Stomach (tissue), 9 donors: ENCODE data around the gene LRRC37A3. TPM values are rescaled to one million over a fixed set of nuclear protein-coding genes. Genes with fewer than 3 reads are reported as not detected.
A peak's percentile ranks its signal among the peaks of the same experiment; 100 is the strongest.
"Not testable (repeated sequence)": the region's sequence is repeated elsewhere in the genome, so short reads cannot be mapped to it uniquely, and the experiment has no call there.

Experiments
- DNase-seq, 2 donors: peaks; one replicate each; pipeline versions ENCODE4 v3.0.0 to v3.0.0-alpha.2; 2013 to 2019
- H3K27ac ChIP-seq, 5 donors: fragments of 200-600 bp in 4 of 5; sonication (generic) in 4 of 5; one replicate each; pipeline ENCODE4 v1.5.1; 2013 to 2019; ENCODE audit warnings: mild to moderate bottlenecking in 1 of 5, moderate library complexity in 1 of 5
- H3K27me3 ChIP-seq, 3 donors: fragments of 200-600 bp; sonication (generic); one replicate each; pipeline ENCODE4 v1.5.1; 2017 to 2019; ENCODE audit warnings: mixed run types in 1 of 3
- H3K36me3 ChIP-seq, 4 donors: fragments of 200-600 bp; sonication (generic); 1 replicate in 3 of 4; 2 replicates in 1 of 4; pipeline ENCODE4 v1.5.1; 2016 to 2019
- H3K4me1 ChIP-seq, 4 donors: fragments of 200-600 bp; sonication (generic); one replicate each; pipeline ENCODE4 v1.5.1; 2016 to 2019
- H3K4me3 ChIP-seq, 4 donors: fragments of 200-600 bp; sonication (generic) in 3 of 4; one replicate each; pipeline ENCODE4 v1.5.1; 2016 to 2019; ENCODE audit warnings: mild to moderate bottlenecking in 1 of 4
- H3K9me3 ChIP-seq, 4 donors: fragments of 200-600 bp; sonication (generic); one replicate each; pipeline ENCODE4 v1.5.1; 2016 to 2019
- EP300 ChIP-seq: sonication (generic); formaldehyde crosslinking; IDR thresholded peaks from one replicate; pipeline ENCODE4 v1.6.1; 2017; ENCODE audit warnings: antibody characterized with exemption
- POLR2A ChIP-seq, 4 donors: fragments of 450-650 bp; IDR thresholded peaks; one replicate each; pipeline ENCODE4 v1.6.1; 2016; ENCODE audit warnings: antibody characterized with exemption in 4 of 4, control low read depth in 2 of 4, mild to moderate bottlenecking in 1 of 4, moderate library complexity in 1 of 4
- POLR2AphosphoS5 ChIP-seq, 3 donors: sonication (generic); formaldehyde crosslinking; IDR thresholded peaks; one replicate each; pipeline ENCODE4 v1.6.1; 2016; ENCODE audit warnings: antibody characterized with exemption in 3 of 3
- WGBS, 5 donors: extraction: QIAGEN DNeasy Blood & Tissue Kit in 3 of 5; methylation state at CpG; one replicate each; pipeline versions ENCODE4 v1.1.5 to v1.1.7; 2013 to 2018; 5-methylcytosine and 5-hydroxymethylcytosine counted together
- intact Hi-C: fragments of 100-400 bp; cut with DNase I; formaldehyde crosslinking; loops from one replicate; pipeline ENCODE4 v1.15.1; 2023; ENCODE audit warnings: low total_unique reads
- polyA plus RNA-seq, 3 donors: library from polyadenylated mRNA; stranded (reverse); fragments of 200-250 nt; gene quantifications; one replicate each; pipeline ENCODE4 v1.2.3, GENCODE V29; 2013
- total RNA-seq, 5 donors: library from RNA; depleted of rRNA; stranded (reverse); fragments of >200 nt; gene quantifications; one replicate each; pipeline versions ENCODE4 v1.1.0 to v1.2.3, GENCODE V29; 2014 to 2016
- TF ChIP-seq, protein P1 (sequence below), 7 experiments: fragments of 450-650 bp in 4 of 7; fragments of 200-600 bp in 3 of 7; sonication (generic) in 3 of 7; IDR thresholded peaks; one replicate each; pipeline ENCODE4 v1.5.1; 2016 to 2019; ENCODE audit warnings: antibody characterized with exemption in 7 of 7, control low read depth in 2 of 7, mild to moderate bottlenecking in 1 of 7
- donor health status: healthy with polysubstance abuse.
- donor health status: Bipolar disorder and iron deficiency.
- donor health status: healthy.

Gene LRRC37A3
- total and polyA plus RNA-seq, 8 donors: 1.6 to 19.6 (median 3.9) TPM

DNA sequence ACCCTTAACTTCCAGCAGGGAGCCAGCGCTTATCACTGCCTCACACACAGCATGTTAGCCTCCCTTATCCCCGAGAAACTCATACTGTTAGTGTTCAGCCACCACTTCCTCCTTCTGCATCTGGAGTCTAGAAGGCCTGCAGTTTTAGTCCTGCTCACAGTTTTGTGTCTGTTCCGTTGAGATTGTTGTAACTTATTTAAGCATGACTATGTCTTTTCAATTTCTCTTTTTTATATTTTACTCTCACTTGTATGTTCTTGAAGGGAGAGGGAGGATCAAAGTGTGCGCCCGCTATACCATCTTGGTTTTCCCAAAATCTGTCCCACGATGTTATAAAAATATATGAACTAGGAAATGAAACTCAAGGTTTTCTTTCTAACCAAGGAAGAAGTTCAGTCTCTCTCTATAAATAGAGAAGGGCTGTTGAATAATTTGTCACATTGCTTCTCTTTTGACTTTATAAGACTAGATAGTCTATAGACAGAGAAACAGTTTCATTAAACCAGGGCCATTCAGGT lies 3.8 kb upstream of the LRRC37A3 start:
- H3K9me3 ChIP-seq, H3K36me3 ChIP-seq, H3K27me3 ChIP-seq, intact Hi-C loops, H3K4me3 ChIP-seq: not testable (repeated sequence)
- DNase-seq: peak in 1 of 2 donors; percentile 28
- peak in 1 of 3 donors; percentile 19 for TF ChIP-seq POLR2AphosphoS5 (IDR thresholded peaks at IDR 0.05)
- Histone ChIP-seq H3K27ac (peak overlapping the region in 2 of 5 donors; percentile 15 to 32), H3K4me1 (peaks cover 0 to 27% (median 9%) of the 10 kb centered on the region in 4 donors)
- WGBS, 5 donors: 57 to 68% (median 63%) methylated on average over 6 of the region's 6 CpGs

DNA sequence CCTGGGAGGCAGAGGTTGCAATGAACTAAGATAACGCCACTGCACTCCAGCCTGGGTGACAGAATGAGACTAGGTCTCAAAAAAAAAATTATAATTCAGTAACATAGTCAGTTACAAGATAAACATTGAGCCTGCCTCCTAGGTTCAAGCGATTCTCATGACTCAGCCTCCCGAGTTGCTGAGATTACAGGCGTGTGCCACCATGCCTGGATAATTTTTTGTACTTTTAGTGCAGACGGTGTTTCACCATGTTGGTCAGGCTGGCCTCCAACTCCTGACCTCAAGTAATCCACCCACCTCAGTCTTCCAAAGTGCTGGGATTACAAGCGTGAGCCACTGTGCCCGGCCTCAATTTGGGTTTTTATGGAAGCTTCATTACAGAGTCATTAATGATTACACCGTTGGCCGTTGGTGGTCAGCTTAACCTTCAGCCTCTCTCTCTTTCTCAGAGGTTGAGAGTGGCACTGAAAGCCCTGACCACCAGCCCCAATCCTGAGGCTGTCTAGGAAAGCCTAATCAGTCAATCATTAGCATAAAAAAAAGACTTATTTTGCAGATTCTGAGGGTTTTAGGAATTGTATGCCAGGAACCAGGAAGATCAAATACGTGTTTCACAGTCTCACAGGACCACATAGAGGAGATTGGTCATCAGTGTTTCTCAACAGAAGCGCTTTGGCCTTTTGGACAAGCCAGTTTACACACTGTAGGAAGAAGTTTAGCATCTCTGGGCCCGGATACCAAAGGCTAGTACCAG lies 1.3 kb upstream of the LRRC37A3 start:
- no peaks in the 10 kb centered on the region for H3K9me3 ChIP-seq
- H3K4me3 ChIP-seq: peak overlapping the region in 1 of 4 donors; percentile 51
- no peak for DNase-seq
- peaks cover 0 to 18% (median 9%) of the 10 kb centered on the region in 4 donors for H3K4me1 ChIP-seq
- TF ChIP-seq POLR2AphosphoS5 (IDR thresholded peaks at IDR 0.05) (no peak), EP300 (no peak), POLR2A (IDR thresholded peaks at IDR 0.05) (no peak)
- TF ChIP-seq, protein P1, sequence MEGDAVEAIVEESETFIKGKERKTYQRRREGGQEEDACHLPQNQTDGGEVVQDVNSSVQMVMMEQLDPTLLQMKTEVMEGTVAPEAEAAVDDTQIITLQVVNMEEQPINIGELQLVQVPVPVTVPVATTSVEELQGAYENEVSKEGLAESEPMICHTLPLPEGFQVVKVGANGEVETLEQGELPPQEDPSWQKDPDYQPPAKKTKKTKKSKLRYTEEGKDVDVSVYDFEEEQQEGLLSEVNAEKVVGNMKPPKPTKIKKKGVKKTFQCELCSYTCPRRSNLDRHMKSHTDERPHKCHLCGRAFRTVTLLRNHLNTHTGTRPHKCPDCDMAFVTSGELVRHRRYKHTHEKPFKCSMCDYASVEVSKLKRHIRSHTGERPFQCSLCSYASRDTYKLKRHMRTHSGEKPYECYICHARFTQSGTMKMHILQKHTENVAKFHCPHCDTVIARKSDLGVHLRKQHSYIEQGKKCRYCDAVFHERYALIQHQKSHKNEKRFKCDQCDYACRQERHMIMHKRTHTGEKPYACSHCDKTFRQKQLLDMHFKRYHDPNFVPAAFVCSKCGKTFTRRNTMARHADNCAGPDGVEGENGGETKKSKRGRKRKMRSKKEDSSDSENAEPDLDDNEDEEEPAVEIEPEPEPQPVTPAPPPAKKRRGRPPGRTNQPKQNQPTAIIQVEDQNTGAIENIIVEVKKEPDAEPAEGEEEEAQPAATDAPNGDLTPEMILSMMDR (IDR thresholded peaks at IDR 0.05): no peak
- peak overlapping the region in 1 of 5 donors; percentile 97 for H3K27ac ChIP-seq
- intact Hi-C loops: no loop called here
- WGBS, 5 donors: 87 to 91% (median 89%) methylated on average over 12 of the region's 12 CpGs
- H3K27me3 ChIP-seq: no peaks in the 10 kb centered on the region
- no peaks in the 10 kb centered on the region for H3K36me3 ChIP-seq

DNA sequence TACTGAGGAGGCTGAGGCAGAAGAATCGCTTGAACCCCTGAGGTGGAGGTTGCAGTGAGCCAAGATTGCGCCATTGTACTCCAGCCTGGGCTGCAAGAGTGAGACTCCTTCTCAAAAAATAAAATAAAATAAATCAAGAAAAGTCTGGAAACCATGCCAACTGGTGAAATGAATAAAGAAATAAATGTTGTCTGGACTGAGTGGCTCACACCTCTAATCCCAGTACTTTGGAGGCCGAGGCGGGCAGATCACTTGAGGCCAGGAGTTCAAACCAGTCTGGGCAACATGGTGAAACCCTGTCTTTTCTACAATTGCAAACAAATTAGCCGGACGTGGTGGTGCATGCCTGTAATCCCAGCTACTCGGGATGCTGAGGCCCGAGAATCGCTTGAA lies 744 bp upstream of the LRRC37A3 start:
- intact Hi-C loops: no loop called here
- Histone ChIP-seq H3K36me3 (no peaks in the 10 kb centered on the region), H3K27me3 (no peaks in the 10 kb centered on the region), H3K27ac (peak overlapping the region; percentile 95 to 99 (median 97)), H3K4me1 (peaks cover 0 to 18% (median 9%) of the 10 kb centered on the region in 4 donors), H3K9me3 (no peaks in the 10 kb centered on the region), H3K4me3 (peak overlapping the region; percentile 51 to 92 (median 75))
- no peak for TF ChIP-seq POLR2A (IDR thresholded peaks at IDR 0.05)
- TF ChIP-seq, protein P1 (IDR thresholded peaks at IDR 0.05): no peak
- TF ChIP-seq EP300: no peak
- no peak for TF ChIP-seq POLR2AphosphoS5 (IDR thresholded peaks at IDR 0.05)
- 74 to 83% (median 76%) methylated on average over 9 of the region's 9 CpGs for WGBS, 5 donors
- DNase-seq: no peak

DNA sequence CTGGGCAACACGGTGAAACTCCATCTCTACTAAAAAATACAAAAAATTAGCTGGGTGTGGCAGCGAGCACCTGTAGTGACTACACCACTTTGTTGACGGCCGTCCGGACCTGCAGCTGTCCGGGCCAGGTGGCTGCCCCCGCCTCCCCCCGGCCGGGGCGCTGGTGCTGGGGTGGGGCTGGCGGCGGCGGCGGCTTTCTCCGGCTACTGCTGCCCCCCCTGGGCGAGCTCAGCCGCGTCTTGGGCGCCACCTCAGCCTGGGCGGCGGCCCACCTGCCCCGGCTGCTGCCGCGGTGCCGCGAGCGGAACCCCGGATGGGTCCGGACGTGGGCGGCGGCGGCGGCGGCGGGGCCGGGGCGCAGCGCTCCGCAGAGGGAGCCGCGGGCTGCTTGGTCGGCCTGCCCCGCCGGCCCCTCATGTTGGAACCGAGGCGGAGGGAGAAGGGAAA lies 413 bp downstream of the LRRC37A3 start:
- H3K36me3 ChIP-seq, intact Hi-C loops, H3K9me3 ChIP-seq, H3K27me3 ChIP-seq: not testable (repeated sequence)
- DNase-seq: peak; percentile 68 to 74
- peak overlapping the region; percentile 95 to 99 (median 97) for H3K27ac ChIP-seq
- H3K4me1 ChIP-seq: peaks cover 0 to 18% (median 9%) of the 10 kb centered on the region in 4 donors
- peak overlapping the region; percentile 51 to 92 (median 75) for H3K4me3 ChIP-seq
- 0% methylated on average over 2 to 47 of the region's 47 CpGs for WGBS, 5 donors

DNA sequence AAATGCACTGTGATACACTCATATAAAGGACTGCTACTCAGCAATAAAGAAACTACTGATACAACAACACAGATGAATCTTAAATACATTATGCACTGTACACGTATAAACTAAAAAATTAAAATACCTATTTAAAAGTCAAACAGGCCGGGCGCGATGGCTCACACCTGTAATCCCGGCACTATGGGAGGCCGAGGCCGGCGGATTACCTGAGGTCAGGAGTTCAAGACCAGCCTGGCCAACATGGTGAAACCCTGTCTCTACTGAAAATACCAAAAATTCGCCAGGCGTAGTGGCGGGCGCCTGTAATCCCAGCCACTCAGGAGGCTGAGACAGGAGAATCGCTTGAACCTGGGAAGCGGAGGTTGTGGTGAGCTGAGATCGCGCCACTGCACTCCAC lies 1.7 kb downstream of the LRRC37A3 start:
- DNase-seq, intact Hi-C loops, H3K9me3 ChIP-seq, H3K27me3 ChIP-seq, H3K4me3 ChIP-seq, H3K27ac ChIP-seq, H3K36me3 ChIP-seq: not testable (repeated sequence)
- peaks cover 0 to 16% (median 9%) of the 10 kb centered on the region in 4 donors for H3K4me1 ChIP-seq
- 92 to 96% (median 94%) methylated on average over 12 to 14 of the region's 16 CpGs for WGBS, 5 donors

DNA sequence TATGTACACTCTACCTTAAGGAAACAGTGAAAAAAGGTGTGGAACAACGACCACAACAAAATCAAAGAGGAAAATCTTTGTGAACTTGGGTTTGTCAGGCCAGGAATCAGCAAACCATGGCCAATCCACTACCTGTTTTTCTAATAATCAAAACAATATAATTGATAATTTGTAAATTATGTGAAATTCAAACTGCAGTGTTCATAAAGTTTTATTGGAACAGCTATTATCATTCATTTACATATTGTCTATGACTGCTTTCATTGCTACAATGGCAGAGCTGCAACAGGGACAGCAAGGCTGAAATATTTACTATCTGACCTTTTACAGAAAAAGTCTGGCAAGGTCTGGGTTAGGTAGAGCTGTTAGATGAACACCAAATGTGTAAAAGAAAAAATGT lies 4.0 kb downstream of the LRRC37A3 start:
- H3K4me1 ChIP-seq, H3K27ac ChIP-seq, intact Hi-C loops, DNase-seq, H3K4me3 ChIP-seq, H3K27me3 ChIP-seq, H3K9me3 ChIP-seq, H3K36me3 ChIP-seq: not testable (repeated sequence)
- WGBS, 5 donors: 59 to 76% (median 63%) methylated on average over 1 of the region's 1 CpG

DNA sequence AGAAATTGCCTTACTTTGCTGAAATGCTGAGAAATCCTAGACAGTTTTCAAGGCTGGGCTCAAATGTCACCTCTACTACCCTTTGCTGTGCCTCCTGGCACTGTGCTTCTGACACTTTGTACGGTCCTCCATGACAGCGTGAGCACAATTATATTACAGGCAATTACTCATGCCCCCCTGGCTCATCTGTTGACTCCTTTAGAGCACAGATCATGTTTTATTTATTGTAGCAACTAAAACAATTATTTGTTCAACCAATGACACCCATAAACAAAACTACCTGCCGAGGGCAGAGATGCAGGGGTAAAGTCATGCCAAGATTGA lies 9.1 kb downstream of the LRRC37A3 start:
- H3K4me1 ChIP-seq, intact Hi-C loops, H3K27me3 ChIP-seq, DNase-seq, H3K27ac ChIP-seq, H3K4me3 ChIP-seq, H3K9me3 ChIP-seq, H3K36me3 ChIP-seq: not testable (repeated sequence)
- WGBS, 5 donors: 64 to 93% (median 84%) methylated on average over 1 to 2 of the region's 3 CpGs

DNA sequence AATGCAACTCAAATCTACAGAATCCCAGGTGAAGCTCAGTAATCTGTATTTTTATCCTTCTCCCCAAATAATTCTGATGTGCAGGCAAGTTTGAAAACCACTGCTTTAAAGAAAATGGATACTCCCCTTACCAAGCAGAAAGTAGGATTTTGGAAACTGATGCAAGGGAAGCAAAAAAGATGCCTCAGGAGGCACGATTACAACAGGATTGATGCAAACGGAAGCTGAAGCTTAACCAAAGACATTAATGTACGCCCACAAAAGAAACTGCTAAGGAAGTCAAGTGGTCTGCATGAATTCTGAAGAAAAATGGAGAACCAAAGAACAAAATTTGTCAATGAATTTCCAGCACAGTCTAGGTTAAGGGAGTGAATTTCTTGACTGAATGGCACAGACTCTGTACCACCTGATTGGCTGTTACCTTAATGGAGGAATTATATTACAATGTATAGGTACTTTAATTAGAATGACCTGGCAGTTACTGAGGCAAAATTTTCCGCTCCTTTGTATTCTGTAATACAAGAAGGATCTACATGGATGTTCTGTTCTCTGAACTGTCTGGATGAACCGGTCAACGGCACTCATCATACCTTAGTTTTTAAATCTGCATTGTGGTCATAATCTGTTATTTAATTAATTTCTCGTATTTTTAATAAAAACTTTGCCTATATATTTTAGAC lies 9.6 kb downstream of the LRRC37A3 start:
- H3K36me3 ChIP-seq, intact Hi-C loops, DNase-seq, H3K4me1 ChIP-seq, H3K27me3 ChIP-seq, H3K4me3 ChIP-seq, H3K27ac ChIP-seq, H3K9me3 ChIP-seq: not testable (repeated sequence)
- WGBS, 5 donors: 76 to 94% (median 87%) methylated on average over 6 of the region's 7 CpGs

DNA sequence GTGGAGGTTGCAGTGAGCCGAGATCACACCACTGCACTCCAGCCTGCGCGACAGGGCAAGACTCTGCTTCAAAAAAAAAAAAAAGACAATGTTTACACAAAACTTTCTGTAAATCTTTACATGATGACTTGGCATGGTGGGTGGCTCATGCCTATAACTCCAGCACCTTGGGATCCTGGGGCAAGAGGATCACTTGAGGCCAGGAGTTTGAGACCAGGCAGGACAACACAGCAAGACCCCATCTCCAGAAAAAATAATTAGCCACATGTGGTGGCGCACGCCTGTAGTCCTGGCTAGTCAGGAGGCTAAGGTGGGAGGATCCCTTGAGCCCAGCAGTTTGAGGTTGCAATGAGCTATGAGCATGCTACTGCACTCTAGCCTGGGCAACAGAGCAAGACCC lies 15.2 kb downstream of the LRRC37A3 start:
- H3K4me1 ChIP-seq, H3K4me3 ChIP-seq, H3K27ac ChIP-seq, H3K27me3 ChIP-seq, intact Hi-C loops, H3K36me3 ChIP-seq, H3K9me3 ChIP-seq, DNase-seq: not testable (repeated sequence)
- 93 to 100% (median 98%) methylated on average over 2 of the region's 5 CpGs for WGBS, 5 donors
